PC-3 (cell line): Measurements from ENCODE around the gene NAA60.

Experiments used
- EZH2 ChIP-seq: fragments of 300-600 bp; sonication (generic); IDR thresholded peaks from one replicate; pipeline ENCODE4 v1.6.1; 2017; ENCODE audit warnings: antibody characterized with exemption, mild to moderate bottlenecking, low read length; ENCODE audit not compliant: unreplicated experiment
- EZH2phosphoT487 ChIP-seq: fragments of 300-600 bp; sonication (generic); IDR thresholded peaks from 2 replicates; pipeline ENCODE4 v1.6.1; 2018; ENCODE audit warnings: mild to moderate bottlenecking, antibody characterized with exemption, low read length, borderline replicate concordance
- TF ChIP-seq, protein P1 (sequence below): fragments of 300-600 bp; sonication (generic); conservative IDR thresholded peaks from 2 replicates; pipeline ENCODE4 v1.5.1; 2017; ENCODE audit warnings: antibody characterized with exemption, low read depth, mild to moderate bottlenecking, low read length

DNA sequence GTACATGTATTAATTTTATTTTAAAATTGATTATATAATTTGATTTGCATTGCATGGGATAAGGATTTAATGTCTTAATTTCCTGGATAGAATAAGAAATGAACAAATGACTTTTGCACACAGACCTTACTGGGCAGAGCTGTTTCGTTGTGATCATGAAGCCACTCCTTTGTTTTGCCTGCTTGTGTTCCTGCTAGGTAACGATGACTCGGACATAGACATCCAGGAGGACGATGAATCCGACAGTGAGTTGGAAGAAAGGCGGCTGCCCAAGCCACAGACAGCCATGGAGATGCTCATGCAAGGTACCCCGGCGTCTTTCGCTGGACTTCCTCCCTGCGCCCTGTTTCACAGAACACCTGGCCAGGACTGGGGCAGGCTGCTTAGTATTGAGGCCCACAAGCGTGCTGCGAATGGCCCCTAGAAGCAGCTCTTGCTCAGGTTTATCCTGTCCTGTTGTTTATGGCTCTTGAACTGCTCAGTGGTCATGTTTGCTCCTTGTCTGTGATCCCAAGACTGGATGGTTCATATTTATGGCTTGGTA is 87.0 kb downstream of the NAA60 start:
- TF ChIP-seq EZH2 (no peak), EZH2phosphoT487 (no peak)
- TF ChIP-seq, protein P1, sequence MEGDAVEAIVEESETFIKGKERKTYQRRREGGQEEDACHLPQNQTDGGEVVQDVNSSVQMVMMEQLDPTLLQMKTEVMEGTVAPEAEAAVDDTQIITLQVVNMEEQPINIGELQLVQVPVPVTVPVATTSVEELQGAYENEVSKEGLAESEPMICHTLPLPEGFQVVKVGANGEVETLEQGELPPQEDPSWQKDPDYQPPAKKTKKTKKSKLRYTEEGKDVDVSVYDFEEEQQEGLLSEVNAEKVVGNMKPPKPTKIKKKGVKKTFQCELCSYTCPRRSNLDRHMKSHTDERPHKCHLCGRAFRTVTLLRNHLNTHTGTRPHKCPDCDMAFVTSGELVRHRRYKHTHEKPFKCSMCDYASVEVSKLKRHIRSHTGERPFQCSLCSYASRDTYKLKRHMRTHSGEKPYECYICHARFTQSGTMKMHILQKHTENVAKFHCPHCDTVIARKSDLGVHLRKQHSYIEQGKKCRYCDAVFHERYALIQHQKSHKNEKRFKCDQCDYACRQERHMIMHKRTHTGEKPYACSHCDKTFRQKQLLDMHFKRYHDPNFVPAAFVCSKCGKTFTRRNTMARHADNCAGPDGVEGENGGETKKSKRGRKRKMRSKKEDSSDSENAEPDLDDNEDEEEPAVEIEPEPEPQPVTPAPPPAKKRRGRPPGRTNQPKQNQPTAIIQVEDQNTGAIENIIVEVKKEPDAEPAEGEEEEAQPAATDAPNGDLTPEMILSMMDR = no peak
